ENCODE results near the gene PADI3.

DNA sequence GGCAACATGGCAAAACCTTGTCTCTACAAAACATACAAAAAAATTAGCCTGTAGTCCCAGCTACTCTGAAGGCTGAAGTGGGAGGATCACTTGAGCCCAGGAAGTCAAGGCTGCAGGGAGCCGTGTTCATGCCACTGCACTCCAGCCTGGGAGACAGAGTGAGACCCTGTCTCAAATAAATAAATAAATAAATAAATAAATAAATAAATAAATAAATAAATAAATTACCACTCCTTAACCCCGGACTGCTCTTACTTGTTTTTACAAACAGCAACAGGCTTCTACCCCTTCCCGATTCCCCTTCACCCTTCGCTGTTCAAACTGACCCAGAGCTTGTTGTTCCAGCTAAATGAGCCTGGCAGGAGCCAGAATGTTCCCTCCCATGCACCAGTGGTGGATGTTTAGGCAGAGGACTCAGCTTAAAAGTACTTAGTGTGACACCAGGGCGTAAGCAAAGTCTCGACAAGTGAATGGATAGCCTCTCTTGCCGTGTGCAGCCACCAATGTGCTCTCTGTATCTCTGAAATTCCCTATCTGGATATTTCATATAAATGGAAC lies 21.5 kb upstream of the PADI3 start:
- TF ChIP-seq, protein P1, sequence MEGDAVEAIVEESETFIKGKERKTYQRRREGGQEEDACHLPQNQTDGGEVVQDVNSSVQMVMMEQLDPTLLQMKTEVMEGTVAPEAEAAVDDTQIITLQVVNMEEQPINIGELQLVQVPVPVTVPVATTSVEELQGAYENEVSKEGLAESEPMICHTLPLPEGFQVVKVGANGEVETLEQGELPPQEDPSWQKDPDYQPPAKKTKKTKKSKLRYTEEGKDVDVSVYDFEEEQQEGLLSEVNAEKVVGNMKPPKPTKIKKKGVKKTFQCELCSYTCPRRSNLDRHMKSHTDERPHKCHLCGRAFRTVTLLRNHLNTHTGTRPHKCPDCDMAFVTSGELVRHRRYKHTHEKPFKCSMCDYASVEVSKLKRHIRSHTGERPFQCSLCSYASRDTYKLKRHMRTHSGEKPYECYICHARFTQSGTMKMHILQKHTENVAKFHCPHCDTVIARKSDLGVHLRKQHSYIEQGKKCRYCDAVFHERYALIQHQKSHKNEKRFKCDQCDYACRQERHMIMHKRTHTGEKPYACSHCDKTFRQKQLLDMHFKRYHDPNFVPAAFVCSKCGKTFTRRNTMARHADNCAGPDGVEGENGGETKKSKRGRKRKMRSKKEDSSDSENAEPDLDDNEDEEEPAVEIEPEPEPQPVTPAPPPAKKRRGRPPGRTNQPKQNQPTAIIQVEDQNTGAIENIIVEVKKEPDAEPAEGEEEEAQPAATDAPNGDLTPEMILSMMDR (IDR thresholded peaks at IDR 0.05) = no peak
- TF ChIP-seq POLR2A (IDR thresholded peaks at IDR 0.05) (no peak), POLR2AphosphoS5 (IDR thresholded peaks at IDR 0.05) (no peak)
